NT2/D1 (cell line): Measurements from ENCODE around the gene CDH13.

Experiments
- SUZ12 ChIP-seq: IDR thresholded peaks from 2 replicates; pipeline ENCODE4 v1.6.1; 2011; ENCODE audit not compliant: insufficient read length, insufficient read depth; ENCODE audit errors: extremely low read depth
- YY1 ChIP-seq: IDR thresholded peaks from 2 replicates; pipeline ENCODE4 v1.6.1; 2011; ENCODE audit not compliant: insufficient read length, insufficient read depth
- ZNF274 ChIP-seq: IDR thresholded peaks from 2 replicates; pipeline ENCODE4 v1.6.1; 2011; ENCODE audit warnings: mild to moderate bottlenecking, low read depth, low read length

- TF ChIP-seq ZNF274 (no peak), YY1 (no peak), SUZ12 (no peak)
Observed at GRCh38 chr16:83351846-83352245, 725.1 kb downstream of the CDH13 start.
